ENCODE data around the gene PPM1B.

GRCh38 chr2:44242904-44243303, 74.2 kb downstream of the PPM1B start:
- no peak for TF ChIP-seq CTCF (IDR thresholded peaks at IDR 0.05)
- TF ChIP-seq POLR2A (IDR thresholded peaks at IDR 0.05) = no peak

All from body of pancreas (tissue), 4 donors.